KMS-11 (cell line): Measurements from ENCODE around the gene MRPL52.

Experiments
- H2AFZ ChIP-seq: fragments of 200-600 bp; sonication (generic); 2 replicates; pipeline ENCODE4 v1.6.1; 2016; ENCODE audit warnings: antibody characterized with exemption, mixed run types, low read depth
- H3K27ac ChIP-seq: fragments of 200-600 bp; sonication (generic); 2 replicates; pipeline ENCODE4 v1.6.1; 2016; ENCODE audit warnings: mild to moderate bottlenecking, mixed run types
- H3K27me3 ChIP-seq: fragments of 200-600 bp; sonication (generic); 2 replicates; pipeline ENCODE4 v1.6.1; 2017; ENCODE audit warnings: mild to moderate bottlenecking, low read depth, mixed run types, moderate library complexity; ENCODE audit not compliant: insufficient read depth
- H3K36me3 ChIP-seq: fragments of 200-600 bp; sonication (generic); 2 replicates; pipeline ENCODE4 v1.6.1; 2017; ENCODE audit warnings: mild to moderate bottlenecking, mixed run types; ENCODE audit not compliant: insufficient read depth
- H3K4me1 ChIP-seq: fragments of 200-600 bp; sonication (generic); 2 replicates; pipeline ENCODE4 v1.6.1; 2016; ENCODE audit warnings: mild to moderate bottlenecking, low read depth, mixed run types; ENCODE audit not compliant: poor library complexity, severe bottlenecking
- H3K4me2 ChIP-seq: fragments of 200-600 bp; sonication (generic); 2 replicates; pipeline ENCODE4 v1.7.0; 2016; ENCODE audit warnings: mild to moderate bottlenecking, mixed run types
- H3K4me3 ChIP-seq: fragments of 200-600 bp; sonication (generic); IDR thresholded peaks from 2 replicates; pipeline ENCODE4 v1.6.1; 2017; ENCODE audit warnings: low read depth, low read length, mixed read lengths; ENCODE audit not compliant: insufficient read depth
- H3K79me2 ChIP-seq: fragments of 200-600 bp; sonication (generic); 2 replicates; pipeline ENCODE4 v1.6.1; 2016; ENCODE audit warnings: low read depth, mixed run types; ENCODE audit not compliant: insufficient read depth
- H3K9ac ChIP-seq: fragments of 200-600 bp; sonication (generic); 2 replicates; pipeline ENCODE4 v1.6.1; 2016; ENCODE audit warnings: mild to moderate bottlenecking, mixed run types
- H4K20me1 ChIP-seq: fragments of 200-600 bp; sonication (generic); 2 replicates; pipeline ENCODE4 v1.6.1; 2016; ENCODE audit warnings: mild to moderate bottlenecking, mixed run types; ENCODE audit not compliant: insufficient read depth
- CTCF ChIP-seq: fragments of 200-600 bp; sonication (generic); conservative IDR thresholded peaks from 2 replicates; pipeline ENCODE4 v1.6.1; 2017; ENCODE audit warnings: low read depth, mild to moderate bottlenecking, antibody characterized with exemption, low read length, moderate library complexity, mixed read lengths

MRPL52 gene

GRCh38 chr14:22829661-22830442 lies at the start of gene MRPL52:
Gene MRPL52, plus strand, starts transcription at chr14:22829887. Its CDS starts 26 bp downstream, at chr14:22829913.
- Histone ChIP-seq H4K20me1 (no peaks in the 10 kb centered on the region), H3K9ac (peak within 1 kb of the TSS; percentile 96), H3K4me2 (peak within 1 kb of the TSS; percentile 82), H3K4me1 (peaks cover 47% of the 10 kb centered on the region), H3K36me3 (no peaks in the 10 kb centered on the region), H3K27me3 (no peaks in the 10 kb centered on the region), H3K4me3 (no peak within 1 kb of the TSS), H3K79me2 (peaks cover 12% of the 10 kb centered on the region; the same call in 1 of the 2 replicates), H2AFZ (peak within 1 kb of the TSS; percentile 71), H3K27ac (peak within 1 kb of the TSS; percentile 85)
- no peak for TF ChIP-seq CTCF

- Histone ChIP-seq H3K4me3 (no peak overlapping the region), H3K79me2 (no peaks in the 10 kb centered on the region), H3K4me2 (no peak overlapping the region), H4K20me1 (no peaks in the 10 kb centered on the region), H3K9ac (no peak overlapping the region), H3K27ac (no peak overlapping the region), H2AFZ (no peak overlapping the region), H3K4me1 (peaks cover 40% of the 10 kb centered on the region), H3K27me3 (no peaks in the 10 kb centered on the region), H3K36me3 (no peaks in the 10 kb centered on the region)
- TF ChIP-seq CTCF: no peak
Observed at GRCh38 chr14:22780105-22780679, 49.5 kb upstream of the MRPL52 start.

- Histone ChIP-seq H3K9ac (no peak overlapping the region), H3K27me3 (no peaks in the 10 kb centered on the region), H3K79me2 (no peaks in the 10 kb centered on the region), H4K20me1 (no peaks in the 10 kb centered on the region), H3K36me3 (no peaks in the 10 kb centered on the region), H3K27ac (peak overlapping the region; percentile 33; the same call in 1 of the 2 replicates), H2AFZ (no peak overlapping the region), H3K4me2 (no peak overlapping the region), H3K4me1 (peaks cover 40% of the 10 kb centered on the region), H3K4me3 (no peak overlapping the region)
- no peak for TF ChIP-seq CTCF
Observed at GRCh38 chr14:22780941-22781300, 48.8 kb upstream of the MRPL52 start.

- peak overlapping the region; percentile 33; the same call in 1 of the 2 replicates for H3K27ac ChIP-seq
- no peak overlapping the region for H3K4me3 ChIP-seq
- H4K20me1 ChIP-seq: no peaks in the 10 kb centered on the region
- peaks cover 40% of the 10 kb centered on the region for H3K4me1 ChIP-seq
- no peak overlapping the region for H2AFZ ChIP-seq
- TF ChIP-seq CTCF: no peak
- no peaks in the 10 kb centered on the region for H3K27me3 ChIP-seq
- no peak overlapping the region for H3K9ac ChIP-seq
- no peaks in the 10 kb centered on the region for H3K79me2 ChIP-seq
- H3K36me3 ChIP-seq: no peaks in the 10 kb centered on the region
- peak overlapping the region; percentile 9; the same call in 1 of the 2 replicates for H3K4me2 ChIP-seq
Observed at GRCh38 chr14:22781301-22781991, 48.2 kb upstream of the MRPL52 start.
